GM12875 (cell line): ENCODE data around the gene SLMAP.
A peak's percentile ranks its signal among the peaks of the same experiment; 100 is the strongest.

Experiments
- H3K4me3 ChIP-seq: one replicate; pipeline ENCODE4 v1.5.1; 2011; ENCODE audit warnings: low read depth, low read length, control low read depth
- TF ChIP-seq, protein P1 (sequence below): IDR thresholded peaks from 2 replicates; pipeline ENCODE4 v1.5.1; 2011; ENCODE audit warnings: low read depth, mild to moderate bottlenecking, control low read depth, inconsistent platforms, low read length, moderate library complexity, borderline replicate concordance; ENCODE audit not compliant: insufficient read depth

Gene SLMAP

DNA sequence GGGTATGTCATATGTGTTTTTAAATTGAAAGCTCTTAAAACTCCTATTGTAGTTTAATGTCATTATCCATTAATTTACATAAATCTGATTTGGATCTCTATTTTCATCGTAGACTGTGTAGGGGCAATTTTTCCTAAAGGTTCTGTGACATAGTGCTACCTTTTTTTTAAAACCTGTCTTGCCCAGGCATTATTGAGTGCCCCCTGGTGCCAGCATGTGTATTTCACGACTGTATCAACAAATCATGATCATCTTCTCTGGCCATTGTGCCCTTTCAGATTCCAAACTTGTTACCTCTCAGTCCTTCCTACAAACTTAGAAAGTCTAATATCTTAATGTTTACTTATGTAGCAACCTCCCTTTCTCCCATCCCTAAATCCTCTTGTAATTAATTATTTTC lies 154.9 kb downstream of the SLMAP start:
- no peak overlapping the region for H3K4me3 ChIP-seq
- TF ChIP-seq, protein P1, sequence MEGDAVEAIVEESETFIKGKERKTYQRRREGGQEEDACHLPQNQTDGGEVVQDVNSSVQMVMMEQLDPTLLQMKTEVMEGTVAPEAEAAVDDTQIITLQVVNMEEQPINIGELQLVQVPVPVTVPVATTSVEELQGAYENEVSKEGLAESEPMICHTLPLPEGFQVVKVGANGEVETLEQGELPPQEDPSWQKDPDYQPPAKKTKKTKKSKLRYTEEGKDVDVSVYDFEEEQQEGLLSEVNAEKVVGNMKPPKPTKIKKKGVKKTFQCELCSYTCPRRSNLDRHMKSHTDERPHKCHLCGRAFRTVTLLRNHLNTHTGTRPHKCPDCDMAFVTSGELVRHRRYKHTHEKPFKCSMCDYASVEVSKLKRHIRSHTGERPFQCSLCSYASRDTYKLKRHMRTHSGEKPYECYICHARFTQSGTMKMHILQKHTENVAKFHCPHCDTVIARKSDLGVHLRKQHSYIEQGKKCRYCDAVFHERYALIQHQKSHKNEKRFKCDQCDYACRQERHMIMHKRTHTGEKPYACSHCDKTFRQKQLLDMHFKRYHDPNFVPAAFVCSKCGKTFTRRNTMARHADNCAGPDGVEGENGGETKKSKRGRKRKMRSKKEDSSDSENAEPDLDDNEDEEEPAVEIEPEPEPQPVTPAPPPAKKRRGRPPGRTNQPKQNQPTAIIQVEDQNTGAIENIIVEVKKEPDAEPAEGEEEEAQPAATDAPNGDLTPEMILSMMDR: peak; percentile 21; the same call in 1 of the 2 replicates

DNA sequence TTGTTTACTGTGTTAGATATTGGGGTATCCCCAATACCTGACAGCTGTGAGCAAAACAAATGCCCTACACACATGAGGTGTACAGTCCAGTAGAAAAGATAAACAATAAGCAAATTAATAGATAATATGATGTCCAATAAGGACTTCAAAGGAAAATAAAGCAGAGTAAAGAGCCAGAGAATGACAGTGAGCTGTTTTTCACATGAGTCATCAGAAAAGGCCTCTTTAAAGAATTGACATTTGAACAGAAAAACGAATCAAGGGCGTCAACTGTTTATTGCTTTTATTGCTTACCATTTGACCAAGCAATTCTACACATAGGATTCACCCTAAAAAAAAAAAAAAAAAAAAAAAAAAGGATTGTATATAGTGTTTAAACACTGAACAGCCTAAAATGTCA lies 155.5 kb downstream of the SLMAP start:
- H3K4me3 ChIP-seq: no peak overlapping the region
- TF ChIP-seq, protein P1: no peak

DNA sequence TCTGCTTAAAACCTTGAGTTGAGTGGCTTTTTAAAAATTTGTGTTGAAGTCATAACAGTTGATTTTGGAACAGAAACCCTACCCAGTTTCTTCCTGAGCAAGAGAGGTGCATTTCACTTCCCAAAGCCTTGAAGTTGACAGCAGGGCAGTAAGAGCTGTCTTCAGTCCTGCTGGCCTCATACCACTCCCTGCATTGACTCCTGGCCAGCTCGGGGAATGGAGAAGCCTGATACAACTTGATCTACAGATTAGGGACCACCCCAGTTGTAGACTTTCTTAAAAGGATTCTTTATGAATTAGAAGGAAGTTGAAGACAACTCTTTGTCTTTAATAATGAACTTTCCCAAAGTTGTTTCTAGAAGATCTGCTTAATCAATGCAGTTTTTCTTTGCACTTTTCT lies 161.5 kb downstream of the SLMAP start:
- H3K4me3 ChIP-seq: no peak overlapping the region
- TF ChIP-seq, protein P1: no peak

DNA sequence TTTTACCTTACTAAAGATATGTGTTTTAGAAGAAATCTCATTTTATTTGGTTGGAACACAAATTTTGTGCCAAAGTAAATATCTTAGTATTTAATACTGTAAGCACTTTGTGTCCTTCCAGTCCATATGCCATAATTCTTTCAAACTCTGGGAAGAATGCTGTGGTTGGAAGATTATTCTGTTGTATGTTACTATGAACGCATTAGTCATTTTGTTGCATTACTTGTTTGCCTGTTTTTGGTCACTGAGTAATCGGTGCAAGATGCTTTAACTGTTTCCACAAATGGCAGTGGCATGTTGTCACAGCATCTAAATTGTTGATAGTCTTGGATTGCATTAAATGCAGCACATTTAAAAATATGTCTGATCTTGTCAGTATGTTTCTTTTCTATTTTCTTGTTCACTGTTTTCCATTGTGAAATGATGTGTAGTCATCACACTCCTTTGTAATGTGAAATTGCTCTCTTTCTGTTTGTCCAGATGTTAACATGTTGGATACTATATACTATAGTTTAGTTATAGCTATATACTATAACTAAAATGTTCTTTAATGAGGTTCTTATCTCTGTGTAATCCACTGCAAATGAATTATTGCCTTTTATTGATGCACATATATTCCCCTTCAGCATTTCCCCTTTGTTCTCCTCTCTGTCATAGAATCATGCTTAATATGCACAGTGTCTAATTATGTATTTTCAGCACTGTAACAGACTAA lies 162.2 kb downstream of the SLMAP start:
- TF ChIP-seq, protein P1: no peak

DNA sequence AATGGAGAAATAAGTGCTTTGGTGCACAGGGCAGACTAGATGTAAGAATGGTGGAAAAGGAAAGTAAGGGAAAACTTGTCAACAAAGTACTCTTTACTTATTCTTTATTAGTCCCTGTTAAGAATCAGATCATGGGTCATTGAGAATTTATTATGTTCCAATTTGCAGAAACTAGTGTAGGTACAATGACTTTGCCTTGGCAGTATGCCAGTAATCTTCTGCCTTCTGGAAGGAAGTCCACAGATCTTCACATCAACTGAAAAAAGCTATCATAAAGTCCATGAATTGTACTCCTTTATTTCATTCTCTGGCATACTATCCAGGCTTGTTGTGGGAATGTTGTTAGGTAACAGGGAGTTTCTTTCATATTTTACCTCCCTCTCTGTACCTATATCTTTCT lies 163.9 kb downstream of the SLMAP start:
- H3K4me3 ChIP-seq: no peak overlapping the region
- TF ChIP-seq, protein P1: no peak

More for the DNA sequence above, 162.2 kb downstream of the SLMAP start:
- H3K4me3 ChIP-seq: no peak overlapping the region

DNA sequence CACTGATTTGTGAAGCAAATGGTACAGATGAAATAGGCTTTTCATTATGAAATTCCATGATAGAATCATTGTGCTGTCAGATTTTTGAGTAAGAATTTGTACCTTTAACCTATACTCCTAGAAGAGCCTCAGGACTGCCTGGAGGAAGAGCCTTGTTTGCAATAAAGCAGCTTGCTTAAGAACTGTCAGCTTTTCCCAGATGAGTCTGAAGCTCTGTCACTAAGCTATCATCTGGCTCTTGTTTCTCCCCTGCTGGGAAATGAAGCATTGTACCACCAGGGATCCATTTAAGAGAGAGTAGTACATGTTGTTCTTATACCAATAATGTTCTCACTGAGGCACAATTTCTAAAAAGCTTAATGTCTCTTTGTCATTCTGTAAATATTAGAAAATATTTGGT lies 167.0 kb downstream of the SLMAP start:
- TF ChIP-seq, protein P1: no peak
- H3K4me3 ChIP-seq: no peak overlapping the region

DNA sequence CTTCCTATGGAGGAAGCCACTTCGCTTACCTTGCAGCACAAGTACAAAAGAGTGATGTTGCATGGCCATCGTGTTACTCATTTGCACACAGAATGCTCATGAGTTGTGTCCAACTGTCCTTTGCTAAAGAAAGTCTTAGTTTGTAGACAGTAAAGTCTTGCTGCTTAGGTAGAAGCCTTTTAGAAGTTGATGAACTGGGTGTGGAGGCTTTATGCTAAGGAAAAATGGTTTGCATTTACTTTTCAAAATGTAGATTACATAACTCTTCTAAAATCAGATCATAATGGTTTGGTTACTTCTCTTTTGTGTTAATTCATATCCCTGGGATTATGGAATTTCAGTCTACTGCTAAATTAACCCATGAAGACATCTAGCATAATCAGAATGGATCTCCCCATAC lies 167.6 kb downstream of the SLMAP start:
- no peak overlapping the region for H3K4me3 ChIP-seq
- TF ChIP-seq, protein P1: no peak
